ENCODE data around the gene MT1E. TPM values are rescaled to one million over a fixed set of nuclear protein-coding genes. Genes with fewer than 3 reads are reported as not detected.
"Not testable (repeated sequence)": the region's sequence is repeated elsewhere in the genome, so short reads cannot be mapped to it uniquely, and the experiment has no call there.

MT1E gene
- total RNA-seq, result 4.0 and 5.2 TPM in 2 replicates
- long read RNA-seq, result 0 reads

DNA sequence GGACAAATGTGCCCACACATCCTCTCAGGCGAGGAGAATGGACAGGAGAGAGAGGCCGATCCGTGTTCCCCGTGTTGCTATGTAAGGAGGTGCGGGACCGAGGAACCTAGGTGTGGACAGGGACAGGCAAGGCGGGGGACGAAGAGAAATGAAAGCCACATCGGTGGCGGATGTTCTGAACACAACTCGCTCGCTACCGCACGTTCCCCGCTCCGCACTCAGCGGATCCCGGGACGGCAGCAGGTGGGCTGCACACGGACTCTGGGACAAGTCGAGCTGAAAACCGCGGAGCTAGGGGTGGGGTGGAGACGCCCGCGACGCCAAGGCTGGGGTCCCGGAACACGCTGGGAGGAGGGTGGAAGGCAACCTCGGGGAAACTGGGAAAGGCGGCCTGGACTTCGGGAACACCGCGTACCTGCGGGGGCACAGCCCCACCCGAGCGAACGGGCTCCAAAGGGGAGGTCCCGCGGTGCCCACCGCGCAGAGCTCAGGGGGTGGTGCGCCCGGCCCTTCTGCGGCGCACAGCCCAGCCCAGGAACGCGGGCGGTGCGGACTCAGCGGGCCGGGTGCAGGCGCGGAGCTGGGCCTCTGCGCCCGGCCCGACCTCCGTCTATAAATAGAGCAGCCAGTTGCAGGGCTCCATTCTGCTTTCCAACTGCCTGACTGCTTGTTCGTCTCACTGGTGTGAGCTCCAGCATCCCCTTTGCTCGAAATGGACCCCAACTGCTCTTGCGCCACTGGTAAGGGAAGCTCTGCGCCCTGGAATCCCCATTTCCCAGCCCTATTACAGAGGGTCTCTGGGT is at the start of gene MT1E:
Gene MT1E (plus strand): TSS at position 642 of the 803 bp plus-strand sequence. CDS start 71 bp downstream, at position 713.
- no peak within 1 kb of the TSS for H3K27ac Mint-ChIP-seq
- H3K4me1 Mint-ChIP-seq (ENCODE audit: low read depth), result peaks cover 6% of the 10 kb centered on the region
- H3K27me3 Mint-ChIP-seq, result peaks cover 88% of the 10 kb centered on the region
- H3K36me3 Mint-ChIP-seq (ENCODE audit: insufficient read depth), result no peaks in the 10 kb centered on the region
- TF ChIP-seq, protein P1, sequence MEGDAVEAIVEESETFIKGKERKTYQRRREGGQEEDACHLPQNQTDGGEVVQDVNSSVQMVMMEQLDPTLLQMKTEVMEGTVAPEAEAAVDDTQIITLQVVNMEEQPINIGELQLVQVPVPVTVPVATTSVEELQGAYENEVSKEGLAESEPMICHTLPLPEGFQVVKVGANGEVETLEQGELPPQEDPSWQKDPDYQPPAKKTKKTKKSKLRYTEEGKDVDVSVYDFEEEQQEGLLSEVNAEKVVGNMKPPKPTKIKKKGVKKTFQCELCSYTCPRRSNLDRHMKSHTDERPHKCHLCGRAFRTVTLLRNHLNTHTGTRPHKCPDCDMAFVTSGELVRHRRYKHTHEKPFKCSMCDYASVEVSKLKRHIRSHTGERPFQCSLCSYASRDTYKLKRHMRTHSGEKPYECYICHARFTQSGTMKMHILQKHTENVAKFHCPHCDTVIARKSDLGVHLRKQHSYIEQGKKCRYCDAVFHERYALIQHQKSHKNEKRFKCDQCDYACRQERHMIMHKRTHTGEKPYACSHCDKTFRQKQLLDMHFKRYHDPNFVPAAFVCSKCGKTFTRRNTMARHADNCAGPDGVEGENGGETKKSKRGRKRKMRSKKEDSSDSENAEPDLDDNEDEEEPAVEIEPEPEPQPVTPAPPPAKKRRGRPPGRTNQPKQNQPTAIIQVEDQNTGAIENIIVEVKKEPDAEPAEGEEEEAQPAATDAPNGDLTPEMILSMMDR (IDR thresholded peaks at IDR 0.05; ENCODE audit: unreplicated experiment), result no peak
- no peak for DNase-seq (ENCODE audit: low spot score, unreplicated experiment)
- peak within 1 kb of the TSS; percentile 70 for H3K4me3 Mint-ChIP-seq (ENCODE audit: low read depth)
- H3K9me3 Mint-ChIP-seq (ENCODE audit: low read depth), result no peaks in the 10 kb centered on the region

DNA sequence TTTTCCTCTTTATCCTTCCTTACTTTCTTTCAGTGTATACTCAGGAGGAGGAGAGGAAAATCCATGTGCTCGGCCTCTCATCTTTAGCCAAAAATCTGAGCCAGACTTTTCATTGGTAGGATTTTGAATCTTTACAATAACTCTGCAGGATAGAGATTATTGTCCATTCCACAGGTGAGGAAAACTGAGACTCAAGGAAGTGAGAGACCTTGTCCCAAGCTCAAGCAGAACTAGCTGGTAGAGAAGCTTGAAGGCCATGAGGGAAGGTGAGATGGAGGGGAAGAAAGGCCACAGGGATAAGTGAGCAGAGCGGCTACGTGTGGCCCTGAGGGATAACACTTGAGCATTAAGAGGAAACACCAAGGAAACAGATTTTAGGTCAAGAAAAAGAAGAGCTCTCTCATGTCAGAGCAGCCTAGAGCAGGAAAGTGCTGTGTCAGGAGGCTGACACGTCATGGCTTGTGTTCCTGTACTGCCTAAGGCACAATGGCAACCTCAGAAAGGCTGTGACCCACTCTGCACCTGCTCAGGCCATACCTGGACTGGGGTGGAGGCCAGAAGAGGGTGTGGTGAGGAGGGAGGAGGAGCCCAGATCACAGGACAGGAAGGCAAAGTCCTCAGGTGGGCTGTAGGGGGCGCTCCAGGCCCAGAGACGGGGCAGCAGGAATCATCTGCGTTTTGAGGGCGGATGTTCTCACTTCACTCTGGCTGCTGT is 48.8 kb upstream of the MT1E start:
- no peaks in the 10 kb centered on the region for H3K36me3 Mint-ChIP-seq (ENCODE audit: insufficient read depth)
- no peak overlapping the region for H3K27ac Mint-ChIP-seq
- H3K9me3 Mint-ChIP-seq (ENCODE audit: low read depth), result peaks cover 8% of the 10 kb centered on the region
- H3K4me3 Mint-ChIP-seq (ENCODE audit: low read depth), result no peak overlapping the region
- peak; percentile 23 for DNase-seq (ENCODE audit: low spot score, unreplicated experiment)
- TF ChIP-seq, protein P1 (IDR thresholded peaks at IDR 0.05; ENCODE audit: unreplicated experiment), result peak; percentile 52
- H3K27me3 Mint-ChIP-seq, result peaks cover 22% of the 10 kb centered on the region
- no peaks in the 10 kb centered on the region for H3K4me1 Mint-ChIP-seq (ENCODE audit: low read depth)

DNA sequence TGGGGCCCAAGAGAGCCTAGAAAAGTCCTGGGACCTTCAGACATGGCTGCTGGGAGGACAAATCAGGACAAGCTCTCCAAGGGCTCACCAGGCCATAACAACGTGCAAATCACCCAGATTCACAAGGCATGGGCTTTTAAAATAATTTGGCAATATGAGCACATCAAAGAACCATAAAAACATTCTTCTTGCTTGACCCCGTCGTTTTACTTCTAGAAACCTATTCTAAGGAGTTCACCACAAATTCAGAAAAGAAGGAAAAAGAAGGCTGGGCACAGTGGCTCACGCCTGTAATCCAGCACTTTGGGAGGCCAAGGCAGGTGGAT is 48.3 kb upstream of the MT1E start:
- Mint-ChIP-seq H3K9me3 (ENCODE audit: low read depth) (peaks cover 8% of the 10 kb centered on the region), H3K27me3 (peaks cover 25% of the 10 kb centered on the region), H3K27ac (no peak overlapping the region), H3K4me1 (ENCODE audit: low read depth) (no peaks in the 10 kb centered on the region), H3K36me3 (ENCODE audit: insufficient read depth) (no peaks in the 10 kb centered on the region), H3K4me3 (ENCODE audit: low read depth) (no peak overlapping the region)
- TF ChIP-seq, protein P1 (IDR thresholded peaks at IDR 0.05; ENCODE audit: unreplicated experiment), result no peak
- DNase-seq (ENCODE audit: low spot score, unreplicated experiment), result no peak

DNA sequence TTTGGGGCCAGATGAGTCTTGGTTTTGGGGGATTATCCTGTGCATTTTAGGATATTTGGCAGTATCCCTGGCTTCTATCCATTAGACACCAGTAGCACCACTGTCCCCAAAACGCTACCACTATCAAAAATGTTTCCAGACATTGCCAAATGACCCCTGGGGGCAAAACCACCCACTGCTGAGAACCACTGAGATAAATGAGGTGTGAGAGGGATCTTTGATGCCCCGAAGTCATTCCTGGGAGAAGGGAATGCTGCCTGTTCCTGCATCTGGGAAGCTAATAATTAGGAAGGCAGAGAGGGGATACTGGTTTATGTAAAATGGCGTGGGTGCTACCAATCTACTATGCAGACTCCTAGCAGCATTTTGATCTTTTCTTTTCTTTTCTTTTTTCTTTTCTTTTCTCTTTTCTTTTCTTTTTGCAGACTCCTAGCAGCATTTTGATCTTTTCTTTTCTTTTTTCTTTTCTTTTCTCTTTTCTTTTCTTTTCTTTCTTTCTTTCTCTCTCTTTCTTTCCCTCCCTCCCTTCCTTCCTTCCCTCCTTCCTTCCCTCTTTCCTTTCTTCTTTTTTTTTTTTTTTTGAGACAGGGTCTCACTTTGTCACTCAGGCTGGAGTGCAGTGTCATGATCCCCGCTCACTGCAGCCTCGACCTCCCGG is 45.1 kb upstream of the MT1E start:
- Mint-ChIP-seq H3K36me3 (ENCODE audit: insufficient read depth) (no peaks in the 10 kb centered on the region), H3K27ac (no peak overlapping the region), H3K4me3 (ENCODE audit: low read depth) (no peak overlapping the region), H3K27me3 (peaks cover 46% of the 10 kb centered on the region), H3K9me3 (ENCODE audit: low read depth) (no peaks in the 10 kb centered on the region), H3K4me1 (ENCODE audit: low read depth) (no peaks in the 10 kb centered on the region)
- TF ChIP-seq, protein P1 (IDR thresholded peaks at IDR 0.05; ENCODE audit: unreplicated experiment), result no peak
- DNase-seq (ENCODE audit: low spot score, unreplicated experiment), result no peak

DNA sequence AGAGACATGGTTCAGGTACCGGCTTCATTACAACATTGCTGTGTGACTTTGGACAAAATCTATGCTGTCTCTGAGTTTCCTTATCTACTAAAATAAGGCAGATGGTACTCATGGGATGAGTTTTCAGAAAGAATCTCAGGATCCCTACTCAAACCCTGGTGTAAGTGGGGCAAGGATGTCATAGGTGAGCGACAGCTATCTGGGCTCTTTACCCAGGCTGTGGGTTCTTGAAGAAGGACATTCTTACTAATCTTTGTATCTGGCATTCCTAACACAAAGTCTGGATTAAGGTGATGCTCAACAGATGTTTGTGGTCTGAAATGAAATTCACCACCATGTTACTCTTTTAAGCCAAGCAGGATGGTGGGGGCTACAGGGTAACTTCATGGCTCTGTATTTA is 42.7 kb upstream of the MT1E start:
- not testable (repeated sequence) for DNase-seq (ENCODE audit: low spot score, unreplicated experiment); H3K27ac Mint-ChIP-seq; H3K4me1 Mint-ChIP-seq (ENCODE audit: low read depth); H3K4me3 Mint-ChIP-seq (ENCODE audit: low read depth); H3K36me3 Mint-ChIP-seq (ENCODE audit: insufficient read depth); H3K9me3 Mint-ChIP-seq (ENCODE audit: low read depth)
- peaks cover 65% of the 10 kb centered on the region for H3K27me3 Mint-ChIP-seq
